B cell (primary cell): ENCODE results near the gene ALDH1A1. TPM values are rescaled to one million over a fixed set of nuclear protein-coding genes. Genes with fewer than 3 reads are reported as not detected.

Experiments used
- ATAC-seq: fragments of 200-7000 bp; cut with Tn5 transposase; one replicate; pipeline ENCODE4 v1.10.0; 2021; ENCODE audit warnings: low read depth, mild to moderate bottlenecking, moderate number of reproducible peaks, moderate library complexity
- CTCF ChIA-PET: fragments of 350-600 bp; sonication (Branson Sonifier 250); formaldehyde crosslinking; loops from one replicate; lab custom pipeline; 2021; ENCODE audit warnings: antibody characterized with exemption, inconsistent platforms; lab: Charles Lee
- POLR2A ChIA-PET: fragments of 350-600 bp; sonication (Branson Sonifier 250); formaldehyde crosslinking; loops from one replicate; lab custom pipeline; 2021; ENCODE audit warnings: antibody characterized with exemption; lab: Charles Lee
- DNase-seq: peaks from one replicate; pipeline ENCODE4 v3.0.0; 2013
- H2AFZ ChIP-seq: 2 replicates; pipeline ENCODE4 v1.6.1; 2012; ENCODE audit warnings: mild to moderate bottlenecking, low read depth, low read length; ENCODE audit not compliant: insufficient read depth, poor library complexity, severe bottlenecking
- H3K27ac ChIP-seq, 2 donors: 1 replicate in 1 of 2; 2 replicates in 1 of 2; pipeline ENCODE4 v1.5.1; 2012 to 2013; ENCODE audit warnings: low read length in 2 of 2, mild to moderate bottlenecking in 2 of 2, moderate library complexity in 1 of 2
- H3K27me3 ChIP-seq, 4 experiments: fragments of 200-600 bp in 1 of 4; sonication (generic) in 1 of 4; replicated peaks in 1 of 4; 1 replicate in 2 of 4; 2 replicates in 2 of 4; pipeline versions ENCODE4 v1.6.1 to v1.7.0; 2013 to 2016; ENCODE audit warnings: low read length in 3 of 4, mild to moderate bottlenecking in 2 of 4, mixed read lengths in 1 of 4, moderate library complexity in 1 of 4; ENCODE audit not compliant: insufficient read depth in 4 of 4, control insufficient read depth in 3 of 4; ENCODE audit errors: control extremely low read depth in 1 of 4
- H3K36me3 ChIP-seq, 2 experiments: replicated peaks in 1 of 2; 1 replicate in 1 of 2; 2 replicates in 1 of 2; pipeline versions ENCODE4 v1.6.1 to v1.7.1; 2013; ENCODE audit warnings: low read length in 1 of 2; ENCODE audit not compliant: insufficient read depth in 2 of 2, control insufficient read depth in 1 of 2; ENCODE audit errors: control extremely low read depth in 1 of 2, extremely low read depth in 1 of 2
- H3K4me1 ChIP-seq, 2 donors: fragments of 200-600 bp in 1 of 2; sonication (generic) in 1 of 2; 1 replicate in 1 of 2; 2 replicates in 1 of 2; pipeline versions ENCODE4 v1.5.1 to v1.6.1; 2013 to 2017; ENCODE audit warnings: low read length in 2 of 2; ENCODE audit not compliant: control insufficient read depth in 2 of 2, insufficient read depth in 2 of 2
- H3K4me2 ChIP-seq: replicated peaks from 2 replicates; pipeline ENCODE3; 2012; ENCODE audit warnings: mild to moderate bottlenecking, low read depth, low read length; ENCODE audit not compliant: poor library complexity, severe bottlenecking
- H3K4me3 ChIP-seq, 5 experiments: fragments of 200-600 bp in 1 of 5; sonication (generic) in 1 of 5; 1 replicate in 3 of 5; 2 replicates in 2 of 5; pipeline versions ENCODE4 v1.5.1 to v1.7.0; 2011 to 2016; ENCODE audit warnings: low read length in 4 of 5, mild to moderate bottlenecking in 4 of 5, low read depth in 2 of 5, control low read depth in 1 of 5, moderate library complexity in 1 of 5; ENCODE audit not compliant: insufficient read depth in 1 of 5; ENCODE audit errors: control extremely low read depth in 1 of 5, extremely low read depth in 1 of 5
- H3K79me2 ChIP-seq: fragments of 200-600 bp; sonication (generic); one replicate; pipeline ENCODE4 v1.6.0; 2016; ENCODE audit warnings: low read length; ENCODE audit not compliant: control insufficient read depth, insufficient read depth
- H3K9ac ChIP-seq: fragments of 200-600 bp; sonication (generic); 2 replicates; pipeline ENCODE4 v1.6.1; 2017; ENCODE audit warnings: mild to moderate bottlenecking, low read length, moderate library complexity
- H3K9me3 ChIP-seq, 3 donors: one replicate each; pipeline versions ENCODE4 v1.6.1 to v1.7.1; 2013; ENCODE audit warnings: low read length in 2 of 3; ENCODE audit not compliant: control insufficient read depth in 2 of 3, insufficient read depth in 1 of 3; ENCODE audit errors: control extremely low read depth in 1 of 3
- H4K20me1 ChIP-seq: 2 replicates; pipeline ENCODE4 v1.6.0; 2012; ENCODE audit warnings: mild to moderate bottlenecking, low read length; ENCODE audit not compliant: insufficient read depth, control insufficient read depth, poor library complexity, severe bottlenecking
- H3K27ac Mint-ChIP-seq: one replicate; pipeline ENCODE4 v1.8.0; 2021; ENCODE audit warnings: mixed read lengths
- H3K27me3 Mint-ChIP-seq: one replicate; pipeline ENCODE4 v1.8.0; 2021; ENCODE audit warnings: mixed read lengths
- H3K4me1 Mint-ChIP-seq: one replicate; pipeline ENCODE4 v1.8.0; 2021; ENCODE audit warnings: mixed read lengths
- H3K4me3 Mint-ChIP-seq: one replicate; pipeline ENCODE4 v1.8.0; 2021; ENCODE audit warnings: mixed read lengths
- H3K9me3 Mint-ChIP-seq: one replicate; pipeline ENCODE4 v1.8.0; 2022; ENCODE audit warnings: mixed read lengths; ENCODE audit not compliant: insufficient read depth
- EZH2 ChIP-seq: IDR thresholded peaks from 2 replicates; pipeline ENCODE4 v1.6.1; 2012; ENCODE audit warnings: borderline replicate concordance, low read depth, mild to moderate bottlenecking, moderate library complexity, low read length; ENCODE audit not compliant: insufficient read depth, poor library complexity, severe bottlenecking
- WGBS: methylation state at CpG from one replicate; pipeline ENCODE4 v1.1.5; 2013; ENCODE audit warnings: missing lambda C conversion rate; ENCODE audit not compliant: insufficient coverage; 5-methylcytosine and 5-hydroxymethylcytosine counted together
- intact Hi-C: fragments of 100-400 bp; cut with micrococcal nuclease; formaldehyde crosslinking; loops from one replicate; pipeline ENCODE4 v1.10.0; 2022
- polyA plus RNA-seq: library from polyadenylated mRNA; depleted of rRNA; stranded (reverse); fragments of >200 nt; gene quantifications from 2 replicates; pipeline ENCODE4 v1.2.3, GENCODE V29; 2012
- total RNA-seq, 2 donors: library from RNA; stranded (reverse); fragments of 120-200 nt in 1 of 2; gene quantifications; 1 replicate in 1 of 2; 2 replicates in 1 of 2; pipeline versions ENCODE4 v1.2.3 to v1.2.4, GENCODE V29; 2013 to 2022
- TF ChIP-seq, protein P1 (sequence below): fragments of 200-600 bp; IDR thresholded peaks from one replicate; pipeline ENCODE4 v1.8.0; 2022; ENCODE audit warnings: antibody characterized with exemption, mild to moderate bottlenecking

Gene ALDH1A1
- total and polyA plus RNA-seq, 2 donors (not counting 1 experiment from before 2014, with no cell fraction given) = 0.43 TPM; not detected in 1

DNA sequence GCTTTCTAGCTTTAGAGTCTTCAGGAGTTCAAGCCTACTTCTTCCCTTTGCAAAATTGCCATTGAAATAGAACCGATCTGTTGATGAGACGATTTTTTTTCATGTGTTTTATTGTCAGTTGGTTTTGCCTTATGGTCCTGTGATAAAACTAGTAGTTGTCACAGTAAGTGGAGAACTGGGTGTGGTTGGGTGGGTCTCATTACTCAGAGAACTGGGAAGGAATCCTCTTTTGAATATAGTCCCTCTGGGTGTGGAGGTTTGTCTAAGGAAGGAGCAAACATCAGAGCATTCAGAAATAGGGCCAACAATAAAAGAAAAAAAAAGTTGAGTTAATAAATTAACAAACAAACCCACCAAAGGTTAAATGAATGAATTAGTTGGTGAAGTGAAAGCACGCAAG, 69.0 kb downstream of the ALDH1A1 start:
- CTCF ChIA-PET = no interaction called here
- no peak overlapping the region for H3K9ac ChIP-seq
- H4K20me1 ChIP-seq = no peaks in the 10 kb centered on the region
- DNase-seq (no peak), ATAC-seq (no peak)
- no peak overlapping the region for H3K4me3 Mint-ChIP-seq
- no peak overlapping the region for H3K4me3 ChIP-seq
- TF ChIP-seq, protein P1, sequence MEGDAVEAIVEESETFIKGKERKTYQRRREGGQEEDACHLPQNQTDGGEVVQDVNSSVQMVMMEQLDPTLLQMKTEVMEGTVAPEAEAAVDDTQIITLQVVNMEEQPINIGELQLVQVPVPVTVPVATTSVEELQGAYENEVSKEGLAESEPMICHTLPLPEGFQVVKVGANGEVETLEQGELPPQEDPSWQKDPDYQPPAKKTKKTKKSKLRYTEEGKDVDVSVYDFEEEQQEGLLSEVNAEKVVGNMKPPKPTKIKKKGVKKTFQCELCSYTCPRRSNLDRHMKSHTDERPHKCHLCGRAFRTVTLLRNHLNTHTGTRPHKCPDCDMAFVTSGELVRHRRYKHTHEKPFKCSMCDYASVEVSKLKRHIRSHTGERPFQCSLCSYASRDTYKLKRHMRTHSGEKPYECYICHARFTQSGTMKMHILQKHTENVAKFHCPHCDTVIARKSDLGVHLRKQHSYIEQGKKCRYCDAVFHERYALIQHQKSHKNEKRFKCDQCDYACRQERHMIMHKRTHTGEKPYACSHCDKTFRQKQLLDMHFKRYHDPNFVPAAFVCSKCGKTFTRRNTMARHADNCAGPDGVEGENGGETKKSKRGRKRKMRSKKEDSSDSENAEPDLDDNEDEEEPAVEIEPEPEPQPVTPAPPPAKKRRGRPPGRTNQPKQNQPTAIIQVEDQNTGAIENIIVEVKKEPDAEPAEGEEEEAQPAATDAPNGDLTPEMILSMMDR = no peak
- TF ChIP-seq EZH2 = no peak
- peaks cover 2% of the 10 kb centered on the region for H3K9me3 Mint-ChIP-seq
- H3K27me3 Mint-ChIP-seq = no peaks in the 10 kb centered on the region
- H3K27ac ChIP-seq = no peak overlapping the region
- H3K36me3 ChIP-seq = no peaks in the 10 kb centered on the region
- H3K9me3 ChIP-seq = peaks cover 0 to 6% (median 0%) of the 10 kb centered on the region in 3 donors
- no peak overlapping the region for H3K4me2 ChIP-seq
- H3K27me3 ChIP-seq = no peaks in the 10 kb centered on the region
- 100% methylated on average over 1 of the region's 3 CpGs for WGBS
- no peaks in the 10 kb centered on the region for H3K79me2 ChIP-seq
- H3K4me1 Mint-ChIP-seq = no peaks in the 10 kb centered on the region
- no peak overlapping the region for H2AFZ ChIP-seq
- intact Hi-C loops = no loop called here
- POLR2A ChIA-PET = no interaction called here
- no peak overlapping the region for H3K27ac Mint-ChIP-seq
- no peaks in the 10 kb centered on the region for H3K4me1 ChIP-seq

DNA sequence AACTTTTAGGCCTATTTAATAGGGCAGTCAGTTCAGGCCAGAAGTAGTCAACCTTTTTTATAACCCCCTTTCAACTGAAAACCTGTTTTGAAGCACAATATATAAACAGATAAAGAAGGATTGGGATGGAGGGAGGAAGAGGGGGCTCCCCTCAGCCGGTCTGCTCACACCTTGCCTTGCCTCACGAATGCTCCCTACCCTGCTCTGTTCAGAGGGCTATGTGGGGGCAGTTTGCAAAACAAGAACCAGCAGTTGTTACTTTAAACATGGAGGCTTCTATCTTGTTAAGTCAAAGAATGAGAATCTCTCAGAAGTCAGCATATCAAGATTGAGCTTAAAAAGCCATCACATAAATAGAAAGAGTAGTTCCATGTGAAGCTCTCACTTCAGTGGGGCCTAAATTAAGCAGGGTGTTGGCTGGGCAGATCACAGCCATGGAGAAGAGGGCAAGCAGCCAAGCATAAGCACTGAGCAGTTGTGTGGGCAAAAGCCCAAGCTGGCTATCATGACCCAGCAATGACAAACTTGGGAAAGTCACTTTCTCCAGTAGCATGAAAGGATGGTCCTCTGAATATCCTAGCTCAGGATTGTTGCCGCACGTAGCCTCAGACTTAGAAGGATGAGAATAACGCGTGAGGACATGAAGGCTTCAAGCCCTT, 70.6 kb downstream of the ALDH1A1 start:
- H3K27me3 ChIP-seq = no peaks in the 10 kb centered on the region
- WGBS = 100% methylated on average over 4 of the region's 6 CpGs
- H3K27ac ChIP-seq = no peak overlapping the region
- H3K9me3 ChIP-seq = peaks cover 0 to 6% (median 0%) of the 10 kb centered on the region in 3 donors
- H4K20me1 ChIP-seq = no peaks in the 10 kb centered on the region
- CTCF ChIA-PET = no interaction called here
- H2AFZ ChIP-seq = no peak overlapping the region
- H3K27me3 Mint-ChIP-seq = no peaks in the 10 kb centered on the region
- ATAC-seq (no peak), DNase-seq (no peak)
- H3K9me3 Mint-ChIP-seq = peaks cover 2% of the 10 kb centered on the region
- POLR2A ChIA-PET = no interaction called here
- H3K9ac ChIP-seq = no peak overlapping the region
- H3K4me3 Mint-ChIP-seq = no peak overlapping the region
- H3K27ac Mint-ChIP-seq = no peak overlapping the region
- no peaks in the 10 kb centered on the region for H3K79me2 ChIP-seq
- TF ChIP-seq EZH2 = no peak
- TF ChIP-seq, protein P1 = no peak
- no peaks in the 10 kb centered on the region for H3K4me1 ChIP-seq
- no peaks in the 10 kb centered on the region for H3K36me3 ChIP-seq
- H3K4me3 ChIP-seq = no peak overlapping the region
- no peaks in the 10 kb centered on the region for H3K4me1 Mint-ChIP-seq
- no peak overlapping the region for H3K4me2 ChIP-seq
- intact Hi-C loops = no loop called here
